ENCODE data around the gene SEM1.
"Not testable (repeated sequence)": the region's sequence is repeated elsewhere in the genome, so short reads cannot be mapped to it uniquely, and the experiment has no call there.

Gene SEM1

GRCh38 chr7:96709381-96710228, at the start of gene SEM1:
Gene SEM1 (minus strand): TSS chr7:96709846. CDS start chr7:96709763, 83 bp downstream.
- DNase-seq = peak; percentile 62 to 66

GRCh38 chr7:96757880-96758279, 48.2 kb upstream of the SEM1 start:
- not testable (repeated sequence) for DNase-seq

GRCh38 chr7:96747418-96747940, 37.8 kb upstream of the SEM1 start:
- DNase-seq = no peak

- DNase-seq = no peak
Measured at GRCh38 chr7:96740130-96740529, 30.5 kb upstream of the SEM1 start.

- no peak for DNase-seq
Measured at GRCh38 chr7:96739609-96740008, 30.0 kb upstream of the SEM1 start.

- DNase-seq = no peak
Measured at GRCh38 chr7:96739167-96739566, 29.5 kb upstream of the SEM1 start.

GRCh38 chr7:96738705-96739104, 29.1 kb upstream of the SEM1 start:
- DNase-seq = no peak

GRCh38 chr7:96737545-96738050, 28.0 kb upstream of the SEM1 start:
- DNase-seq = no peak

- no peak for DNase-seq
Measured at GRCh38 chr7:96734343-96734742, 24.7 kb upstream of the SEM1 start.

- DNase-seq = no peak
Measured at GRCh38 chr7:96729820-96730219, 20.2 kb upstream of the SEM1 start.

GRCh38 chr7:96728139-96728538, 18.5 kb upstream of the SEM1 start:
- DNase-seq = no peak

- DNase-seq = no peak
Measured at GRCh38 chr7:96727534-96728088, 18.0 kb upstream of the SEM1 start.

GRCh38 chr7:96723622-96724021, 14.0 kb upstream of the SEM1 start:
- no peak for DNase-seq

GRCh38 chr7:96722928-96723327, 13.3 kb upstream of the SEM1 start:
- DNase-seq = not testable (repeated sequence)

GRCh38 chr7:96720843-96721242, 11.2 kb upstream of the SEM1 start:
- no peak for DNase-seq

- DNase-seq = no peak
Measured at GRCh38 chr7:96719164-96719563, 9.5 kb upstream of the SEM1 start.

GRCh38 chr7:96718107-96719003, 8.7 kb upstream of the SEM1 start:
- DNase-seq = no peak

GRCh38 chr7:96713037-96713436, 3.4 kb upstream of the SEM1 start:
- DNase-seq = no peak

- no peak for DNase-seq
Measured at GRCh38 chr7:96710544-96710943, 898 bp upstream of the SEM1 start.

- DNase-seq = no peak
Measured at GRCh38 chr7:96708872-96709271, 774 bp downstream of the SEM1 start.

- DNase-seq = no peak
Measured at GRCh38 chr7:96707901-96708774, 1.5 kb downstream of the SEM1 start.

- no peak for DNase-seq
Measured at GRCh38 chr7:96701258-96701657, 8.4 kb downstream of the SEM1 start.
